ENCODE data around the gene TM2D3. TPM values are rescaled to one million over a fixed set of nuclear protein-coding genes. Genes with fewer than 3 reads are reported as not detected.

Gene TM2D3
- total and polyA plus RNA-seq, 2 of the 8 experiments (the other 6 are each of a cell fraction or from before 2014, with no cell fraction given) = 26.4 to 28.0 TPM

DNA sequence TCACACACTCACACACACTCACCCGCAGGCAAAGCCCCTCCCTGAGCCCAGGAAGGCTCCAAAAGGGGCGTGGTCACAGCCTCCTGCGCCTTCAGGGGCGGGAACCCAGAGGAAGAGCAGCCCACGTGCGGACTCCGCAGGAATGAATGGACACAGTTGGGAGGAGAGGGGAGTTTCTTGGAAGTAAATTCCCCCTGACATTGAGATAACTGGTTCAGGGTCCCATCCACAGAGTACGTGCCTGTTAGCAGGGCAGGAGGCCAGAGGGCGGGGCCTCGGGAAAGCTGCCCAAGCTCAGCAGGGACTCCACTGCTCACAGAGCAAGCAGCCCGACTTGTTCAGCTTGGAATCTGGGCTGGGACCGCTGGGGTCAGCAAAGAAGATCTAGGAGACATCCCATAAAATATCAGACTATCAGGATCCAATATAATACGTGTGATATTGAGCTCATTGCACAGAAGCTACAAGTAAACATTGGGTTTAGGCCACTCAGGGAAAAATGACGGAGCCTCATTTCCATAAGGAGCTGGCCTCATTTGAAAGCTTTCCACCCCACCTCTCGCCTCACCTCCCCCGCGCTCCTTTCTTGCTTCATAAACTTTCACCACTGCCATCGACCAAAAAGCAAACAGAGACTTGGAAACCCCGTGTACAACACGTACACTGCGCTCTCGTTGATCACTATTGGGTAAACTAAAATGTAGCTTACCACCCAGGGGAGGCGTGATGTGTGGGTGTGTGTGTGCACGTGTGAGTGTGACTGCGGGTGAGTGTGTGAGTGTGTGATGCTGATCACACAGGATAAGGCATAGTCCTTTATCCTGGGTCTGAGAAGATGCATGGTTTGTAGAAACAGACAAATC lies 36.0 kb downstream of the TM2D3 start (continued):
- TF ChIP-seq RNF2 (IDR thresholded peaks at IDR 0.05; ENCODE audit: borderline replicate concordance, low read depth, low read length, missing control alignments, poor library complexity, severe bottlenecking) = no peak
- TF ChIP-seq SRF (IDR thresholded peaks at IDR 0.05; ENCODE audit: low read depth, low read length) = no peak
